Activated T-helper 2 cell treated with anti-CD3 and anti-CD28 coated beads, Interferon-gamma antibody, Interleukin-2, Interleukin-4, amounts not matched to agents 10 μg/mL and 5 μg/mL and 100 μg/mL, durations not matched to agents 14 hours and 24 hours and 36 hours (primary cell): ENCODE results near the gene ZNF428. TPM values are rescaled to one million over a fixed set of nuclear protein-coding genes. Genes with fewer than 3 reads are reported as not detected.

Source experiments
- DNase-seq: peaks from one replicate; pipeline ENCODE4 v3.0.0; 2021; ENCODE audit warnings: low spot score
- H3K27ac Mint-ChIP-seq: one replicate; pipeline ENCODE4 v1.8.0; 2021; ENCODE audit warnings: mixed read lengths
- H3K27me3 Mint-ChIP-seq: one replicate; pipeline ENCODE4 v1.8.0; 2021; ENCODE audit warnings: low read depth, mixed read lengths
- H3K36me3 Mint-ChIP-seq: one replicate; pipeline ENCODE4 v1.8.0; 2021; ENCODE audit warnings: low read depth, mixed read lengths
- H3K4me1 Mint-ChIP-seq: one replicate; pipeline ENCODE4 v1.8.0; 2021; ENCODE audit warnings: low read depth, mixed read lengths
- H3K4me3 Mint-ChIP-seq: one replicate; pipeline ENCODE4 v1.8.0; 2021; ENCODE audit warnings: low read depth, mild to moderate bottlenecking, moderate library complexity, mixed read lengths
- H3K9me3 Mint-ChIP-seq: one replicate; pipeline ENCODE4 v1.8.0; 2021; ENCODE audit warnings: mixed read lengths
- intact Hi-C: fragments of 100-400 bp; cut with micrococcal nuclease; formaldehyde crosslinking; loops from one replicate; pipeline ENCODE4 v1.15.1; 2023
- total RNA-seq: library from RNA; stranded (reverse); gene quantifications from 2 replicates; pipeline ENCODE4 v1.2.3, GENCODE V29; 2022

Gene ZNF428
- total RNA-seq, 1 donor from 2014 or later: 19.1 TPM

DNA sequence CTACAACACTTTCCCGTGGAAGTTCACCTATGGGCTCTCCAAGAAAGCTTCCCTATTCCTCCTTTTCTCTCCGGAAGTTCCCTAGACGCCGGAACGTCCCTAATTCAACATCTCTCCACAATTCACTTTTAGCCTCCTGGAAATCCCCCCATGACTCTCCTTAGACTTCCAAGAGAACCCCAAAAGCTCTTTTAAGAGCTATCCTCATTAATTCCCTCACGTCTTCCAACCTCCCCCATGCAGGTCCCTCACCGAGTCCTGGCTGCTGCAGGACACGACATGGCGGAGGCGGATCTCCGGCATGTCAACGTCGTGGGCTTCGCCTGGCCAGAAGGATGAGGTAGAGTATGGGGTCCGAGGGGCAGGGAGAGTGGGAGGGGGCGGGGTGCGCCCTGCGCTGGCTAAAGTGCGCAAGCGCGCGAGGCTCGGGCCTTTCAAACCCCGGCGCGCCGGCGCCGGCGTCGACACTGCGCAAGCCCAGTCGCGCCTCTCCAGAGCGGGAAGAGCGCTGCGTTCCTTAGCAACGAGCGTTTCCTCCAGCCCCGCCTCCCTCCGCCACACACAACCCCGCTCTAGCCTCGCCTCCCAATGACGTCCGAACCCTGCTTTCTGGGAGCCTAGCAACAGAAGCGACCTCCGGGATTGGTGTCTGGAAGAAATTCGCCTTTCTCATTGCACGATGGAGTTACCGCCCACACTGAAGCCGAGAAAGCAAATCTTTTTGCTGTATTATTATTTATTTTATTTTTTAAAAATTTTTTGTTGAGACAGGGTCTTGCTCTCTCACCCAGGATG lies 44.1 kb downstream of the ZNF428 start, which contains the start of the genes PINLYP and XRCC1:
Gene PINLYP, plus strand, starts transcription at position 646 of the 795 bp plus-strand sequence. CDS start 1,391 bp downstream, outside the sequence.
Gene XRCC1, minus strand, starts transcription at position 372 of the 795 bp plus-strand sequence. Its CDS starts 69 bp downstream, at position 303.
- H3K4me1 Mint-ChIP-seq: peaks cover 28% of the 10 kb centered on the region
- H3K9me3 Mint-ChIP-seq: no peaks in the 10 kb centered on the region
- H3K36me3 Mint-ChIP-seq: peaks cover 5% of the 10 kb centered on the region
- no peaks in the 10 kb centered on the region for H3K27me3 Mint-ChIP-seq
- H3K27ac Mint-ChIP-seq: peak within 1 kb of the TSS; percentile 90
- intact Hi-C loops: loop anchor here (1.0 to 5.0 kb wide), 3 partner anchors 21 to 113 kb away; partner anchors contain the start of genes IRGQ, ZNF428 and ZNF576
- H3K4me3 Mint-ChIP-seq: peak within 1 kb of the TSS; percentile 97
- DNase-seq: peak; percentile 95

DNA sequence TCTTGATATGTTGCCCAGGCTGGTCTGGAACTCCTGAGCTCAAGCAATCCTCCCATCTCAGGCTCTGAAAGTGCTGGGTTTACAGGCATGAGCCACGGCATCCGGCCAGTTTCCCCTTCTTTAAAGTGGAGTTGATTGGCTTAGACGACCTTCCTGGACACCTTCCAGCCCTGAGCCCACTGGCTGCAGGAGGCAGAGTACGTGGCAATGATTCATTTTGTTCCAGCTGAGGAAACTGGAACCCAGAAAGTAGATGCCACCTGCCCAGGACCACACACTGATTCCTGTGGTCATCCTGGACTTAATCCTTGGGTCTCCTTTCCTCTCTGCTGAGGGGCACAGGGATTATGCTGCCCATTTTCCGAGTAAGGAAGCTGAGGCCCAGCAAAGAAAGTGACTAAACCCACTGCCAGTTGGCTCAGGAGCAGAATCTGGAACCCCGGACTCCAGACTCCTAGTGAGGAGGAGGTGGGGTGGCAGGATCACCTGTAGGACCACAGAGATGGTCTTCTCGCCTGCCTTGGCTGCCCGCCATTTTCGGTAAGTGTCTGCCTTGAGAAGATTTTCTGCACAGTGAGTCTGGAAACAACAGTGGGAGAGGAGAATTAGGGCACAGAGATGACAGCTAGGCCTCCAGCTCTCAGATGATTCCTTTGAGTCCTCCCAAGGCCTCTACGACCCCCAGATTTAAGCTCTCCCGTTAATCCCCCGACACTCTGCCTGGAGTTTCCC lies 44.8 kb downstream of the ZNF428 start:
- Mint-ChIP-seq H3K27ac (peak overlapping the region; percentile 90), H3K27me3 (no peaks in the 10 kb centered on the region), H3K9me3 (no peaks in the 10 kb centered on the region), H3K4me3 (peak overlapping the region; percentile 97), H3K36me3 (peaks cover 5% of the 10 kb centered on the region), H3K4me1 (peaks cover 23% of the 10 kb centered on the region)
- no peak for DNase-seq
- intact Hi-C loops: loop anchor here (1.0 to 5.0 kb wide), 3 partner anchors 22 to 112 kb away; partner anchors contain the start of genes IRGQ, ZNF428 and ZNF576

DNA sequence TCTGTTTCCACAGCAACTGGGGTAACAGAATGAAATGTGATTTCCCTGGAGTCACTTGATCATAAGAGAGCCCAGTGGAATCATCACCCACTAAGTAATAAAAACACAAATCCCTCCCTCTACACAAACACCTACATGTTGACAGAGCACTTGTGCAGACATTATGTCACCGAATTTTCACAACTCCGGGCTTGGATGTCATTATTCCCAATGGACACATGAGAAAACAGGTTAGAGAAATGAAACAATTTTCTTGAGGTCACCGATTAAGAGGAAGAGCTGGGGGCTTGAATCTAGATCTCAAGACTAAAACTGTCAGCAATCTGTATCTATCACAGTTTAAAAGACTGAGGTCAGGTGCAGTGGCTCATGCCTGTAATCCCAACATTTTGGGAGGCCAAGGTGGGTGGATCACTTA lies 47.2 kb downstream of the ZNF428 start:
- Mint-ChIP-seq H3K36me3 (peaks cover 5% of the 10 kb centered on the region), H3K4me1 (peaks cover 18% of the 10 kb centered on the region), H3K27ac (peak overlapping the region; percentile 18), H3K9me3 (no peaks in the 10 kb centered on the region), H3K27me3 (no peaks in the 10 kb centered on the region), H3K4me3 (no peak overlapping the region)
- intact Hi-C loops: no loop called here
- DNase-seq: no peak

DNA sequence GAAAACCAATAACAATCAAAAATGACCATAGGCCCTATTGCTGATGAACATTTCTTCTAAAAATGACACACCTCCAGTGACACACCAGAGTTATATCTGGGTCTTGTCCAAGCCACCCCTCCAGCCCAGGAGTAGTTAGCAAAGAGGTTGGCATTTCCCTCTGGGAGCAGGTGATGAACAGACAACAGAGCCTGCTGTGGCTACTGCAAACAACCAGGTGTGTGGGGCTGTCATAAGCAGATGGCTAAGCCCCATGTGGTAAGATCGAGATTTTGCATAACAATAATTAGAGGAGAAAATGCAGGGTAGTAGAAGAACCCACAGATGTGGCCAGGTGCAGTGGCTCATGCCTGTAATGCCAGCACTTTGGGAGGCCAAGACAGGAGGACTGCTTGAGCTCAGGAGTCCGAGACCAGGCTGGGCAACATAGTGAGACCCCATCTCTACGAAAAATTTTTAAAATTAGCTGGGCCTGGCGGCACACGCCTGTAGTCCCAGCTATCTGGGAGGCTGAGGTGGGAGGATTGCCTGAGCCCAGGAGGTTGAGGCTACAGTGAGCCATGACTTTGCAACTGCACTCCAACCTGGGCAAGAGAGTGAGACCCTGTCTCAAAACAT lies 49.1 kb downstream of the ZNF428 start:
- H3K4me3 Mint-ChIP-seq: no peak overlapping the region
- H3K36me3 Mint-ChIP-seq: peaks cover 7% of the 10 kb centered on the region
- no peak overlapping the region for H3K27ac Mint-ChIP-seq
- H3K4me1 Mint-ChIP-seq: peaks cover 11% of the 10 kb centered on the region
- H3K27me3 Mint-ChIP-seq: no peaks in the 10 kb centered on the region
- no peak for DNase-seq
- intact Hi-C loops: no loop called here
- H3K9me3 Mint-ChIP-seq: no peaks in the 10 kb centered on the region

DNA sequence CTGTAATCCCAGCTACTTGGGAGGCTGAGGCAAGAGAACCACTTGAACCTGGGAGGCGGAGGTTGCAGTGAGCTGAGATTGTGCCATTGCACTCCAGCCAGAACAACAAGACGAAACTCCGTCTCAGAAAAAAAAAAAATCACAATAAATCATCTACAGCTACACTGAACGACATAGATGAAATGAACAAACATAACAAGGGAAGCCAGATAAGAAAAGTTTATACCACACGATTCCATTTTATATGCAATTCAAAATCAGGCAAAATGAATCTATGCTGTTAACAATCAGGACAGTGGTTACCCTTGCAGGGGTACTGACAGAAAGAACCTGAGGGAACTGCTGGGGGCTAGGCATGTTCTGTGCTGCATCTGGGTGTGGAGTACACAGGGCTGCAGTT lies 49.8 kb downstream of the ZNF428 start:
- Mint-ChIP-seq H3K9me3 (no peaks in the 10 kb centered on the region), H3K4me1 (peaks cover 9% of the 10 kb centered on the region), H3K4me3 (no peak overlapping the region), H3K36me3 (peaks cover 4% of the 10 kb centered on the region), H3K27ac (no peak overlapping the region), H3K27me3 (no peaks in the 10 kb centered on the region)
- no peak for DNase-seq
- intact Hi-C loops: no loop called here

DNA sequence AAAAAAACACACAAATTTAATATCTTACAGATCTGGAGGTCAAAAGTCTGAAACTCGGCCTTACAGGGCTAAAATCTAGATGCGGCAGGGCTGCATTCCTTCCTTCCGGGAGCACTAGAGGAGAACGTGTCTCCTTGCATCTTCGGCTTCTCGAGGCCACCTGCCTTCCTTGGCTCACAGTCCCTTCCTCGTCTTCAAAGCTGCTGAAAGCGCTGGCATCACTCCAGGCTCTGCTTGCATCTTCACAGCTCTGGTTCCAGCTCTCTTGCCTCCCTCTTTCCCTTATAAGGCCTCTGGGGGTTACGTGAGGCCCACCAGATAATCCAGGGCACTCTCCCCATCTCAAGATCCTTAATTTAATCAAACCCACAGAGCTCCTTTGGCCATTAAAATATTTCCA lies 54.6 kb downstream of the ZNF428 start:
- H3K4me1 Mint-ChIP-seq: peaks cover 32% of the 10 kb centered on the region

DNA sequence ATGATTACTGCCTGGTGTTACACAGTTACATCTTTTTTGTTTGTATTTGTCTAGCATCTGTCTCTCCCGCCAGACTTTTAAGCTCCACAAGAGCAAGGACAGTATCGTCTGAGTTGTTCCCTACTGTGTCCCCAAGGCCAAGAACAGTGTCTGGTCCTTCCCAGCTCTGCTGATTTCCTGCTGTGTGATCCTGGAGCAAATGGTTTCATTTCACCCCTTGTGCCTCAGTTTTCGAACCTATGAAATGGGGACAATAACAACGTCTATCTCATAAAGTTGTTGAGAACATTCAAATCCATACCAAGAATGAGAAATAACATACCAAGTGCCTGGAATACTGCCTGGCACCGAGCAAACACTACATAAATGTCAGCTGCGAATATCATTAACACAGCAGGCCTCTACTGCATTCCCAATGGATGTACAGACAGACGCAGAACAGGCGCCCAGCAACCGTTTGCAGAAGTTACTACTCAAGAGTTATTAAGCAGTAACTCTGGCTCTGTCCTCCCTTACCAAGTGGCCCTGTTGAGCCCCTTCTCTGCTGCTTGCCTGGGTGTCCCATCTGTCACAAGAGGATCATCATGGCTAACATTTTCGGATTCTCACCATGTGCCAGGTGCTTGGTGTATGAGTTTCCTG lies 55.5 kb downstream of the ZNF428 start:
- Mint-ChIP-seq H3K9me3 (no peaks in the 10 kb centered on the region), H3K27ac (peak overlapping the region; percentile 66), H3K27me3 (no peaks in the 10 kb centered on the region), H3K36me3 (peaks cover 33% of the 10 kb centered on the region), H3K4me1 (peaks cover 32% of the 10 kb centered on the region), H3K4me3 (no peak overlapping the region)
- no peak for DNase-seq
- intact Hi-C loops: no loop called here

More for the DNA sequence above, 54.6 kb downstream of the ZNF428 start:
- Mint-ChIP-seq H3K9me3 (no peaks in the 10 kb centered on the region), H3K27ac (no peak overlapping the region), H3K27me3 (no peaks in the 10 kb centered on the region), H3K4me3 (no peak overlapping the region), H3K36me3 (peaks cover 29% of the 10 kb centered on the region)
- intact Hi-C loops: no loop called here
- DNase-seq: no peak

DNA sequence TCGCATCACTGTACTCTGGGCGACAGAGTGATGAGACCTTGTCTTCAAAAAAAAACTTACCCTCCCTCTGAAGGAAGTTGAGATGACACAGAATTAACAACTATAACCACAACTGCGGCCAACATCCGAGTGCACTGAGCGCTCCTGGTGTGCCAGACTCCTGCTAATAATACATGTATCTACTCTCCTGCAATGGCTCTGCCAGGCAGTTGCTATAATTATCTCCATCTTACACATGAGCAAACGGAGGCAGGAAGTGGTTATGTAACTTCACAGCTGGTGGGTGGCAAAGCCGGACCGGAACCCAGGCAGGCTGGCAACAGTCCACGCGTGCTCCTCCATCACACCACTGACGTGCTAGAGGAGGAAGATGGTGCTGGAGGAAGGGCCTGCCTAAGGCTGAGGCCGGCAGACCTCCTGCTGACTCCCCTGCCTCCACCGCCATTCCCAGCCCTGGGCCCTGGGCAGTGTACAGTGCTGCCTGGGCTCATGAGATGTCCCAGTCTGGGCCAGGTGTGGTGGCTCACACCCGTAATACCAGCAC lies 56.7 kb downstream of the ZNF428 start:
- no peaks in the 10 kb centered on the region for H3K27me3 Mint-ChIP-seq
- H3K9me3 Mint-ChIP-seq: no peaks in the 10 kb centered on the region
- no peak overlapping the region for H3K4me3 Mint-ChIP-seq
- DNase-seq: peak; percentile 62
- intact Hi-C loops: no loop called here
- H3K27ac Mint-ChIP-seq: peak overlapping the region; percentile 66
- peaks cover 32% of the 10 kb centered on the region for H3K4me1 Mint-ChIP-seq
- H3K36me3 Mint-ChIP-seq: peaks cover 34% of the 10 kb centered on the region

DNA sequence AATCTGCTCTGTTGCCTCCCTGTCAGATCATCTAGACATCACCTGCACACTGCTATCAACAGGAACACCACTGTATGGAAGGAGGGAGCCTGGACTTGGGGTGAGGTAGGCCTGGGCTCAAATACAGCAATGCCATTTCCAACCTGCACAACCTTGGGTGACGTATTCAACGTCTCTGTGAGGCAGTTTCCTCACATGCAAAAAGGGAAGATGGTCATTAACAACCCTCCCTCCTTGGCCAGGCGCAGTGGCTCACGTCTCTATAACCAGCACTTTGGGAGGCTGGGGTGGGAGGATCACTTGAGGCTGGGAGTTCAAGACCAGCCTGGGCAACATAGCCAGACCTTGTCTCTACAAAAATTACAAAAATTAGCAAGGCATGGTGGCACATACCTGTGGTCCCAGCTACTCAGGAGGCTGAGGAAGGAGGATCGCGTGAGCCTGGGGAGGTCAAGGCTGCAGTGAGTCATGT lies 57.2 kb downstream of the ZNF428 start:
- no peaks in the 10 kb centered on the region for H3K9me3 Mint-ChIP-seq
- no peak for DNase-seq
- peak overlapping the region; percentile 0 for H3K4me3 Mint-ChIP-seq
- peaks cover 39% of the 10 kb centered on the region for H3K36me3 Mint-ChIP-seq
- intact Hi-C loops: no loop called here
- peaks cover 32% of the 10 kb centered on the region for H3K4me1 Mint-ChIP-seq
- peak overlapping the region; percentile 66 for H3K27ac Mint-ChIP-seq
- H3K27me3 Mint-ChIP-seq: no peaks in the 10 kb centered on the region

DNA sequence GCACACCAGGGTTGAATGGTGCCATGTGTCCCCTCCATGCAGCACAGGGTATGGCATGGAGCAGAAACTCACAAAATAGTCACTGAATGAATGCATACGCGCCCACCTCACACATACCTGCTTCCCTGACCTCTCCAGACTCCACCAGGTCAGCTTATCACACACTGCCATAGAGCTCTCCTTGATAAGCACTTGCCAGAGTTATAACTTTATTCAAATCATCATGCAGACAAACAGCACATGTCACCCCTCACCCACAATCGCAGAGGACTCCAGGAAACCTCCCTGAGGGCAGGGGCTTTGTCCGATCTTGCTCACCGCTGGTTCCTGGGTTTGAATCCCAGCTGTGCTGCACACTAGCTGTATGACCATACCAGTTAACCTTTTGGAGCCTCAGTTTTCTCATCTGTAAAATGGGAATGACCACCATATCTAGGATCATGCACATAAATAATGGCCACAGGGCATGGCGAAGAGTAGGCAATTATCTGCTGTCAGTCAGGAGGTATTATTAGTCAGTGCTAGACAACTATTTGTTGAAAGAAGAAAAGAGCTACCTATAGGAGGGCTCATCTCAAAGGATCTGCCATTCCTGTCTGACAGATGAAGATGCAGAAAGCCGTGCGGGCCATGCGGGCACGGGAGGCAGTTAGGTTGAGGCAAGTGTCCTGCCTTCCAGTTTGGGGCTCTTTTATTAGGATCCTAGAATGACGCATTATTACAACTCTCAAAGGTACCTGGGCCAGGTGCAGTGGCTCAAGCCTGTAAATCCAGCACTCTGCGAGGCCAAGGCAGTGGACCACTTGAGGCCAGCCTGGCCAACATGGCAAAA lies 58.1 kb downstream of the ZNF428 start:
- H3K4me1 Mint-ChIP-seq: peaks cover 30% of the 10 kb centered on the region
- peaks cover 36% of the 10 kb centered on the region for H3K36me3 Mint-ChIP-seq
- DNase-seq: no peak
- H3K27ac Mint-ChIP-seq: peak overlapping the region; percentile 66
- intact Hi-C loops: no loop called here
- no peaks in the 10 kb centered on the region for H3K27me3 Mint-ChIP-seq
- no peak overlapping the region for H3K4me3 Mint-ChIP-seq
- H3K9me3 Mint-ChIP-seq: no peaks in the 10 kb centered on the region

DNA sequence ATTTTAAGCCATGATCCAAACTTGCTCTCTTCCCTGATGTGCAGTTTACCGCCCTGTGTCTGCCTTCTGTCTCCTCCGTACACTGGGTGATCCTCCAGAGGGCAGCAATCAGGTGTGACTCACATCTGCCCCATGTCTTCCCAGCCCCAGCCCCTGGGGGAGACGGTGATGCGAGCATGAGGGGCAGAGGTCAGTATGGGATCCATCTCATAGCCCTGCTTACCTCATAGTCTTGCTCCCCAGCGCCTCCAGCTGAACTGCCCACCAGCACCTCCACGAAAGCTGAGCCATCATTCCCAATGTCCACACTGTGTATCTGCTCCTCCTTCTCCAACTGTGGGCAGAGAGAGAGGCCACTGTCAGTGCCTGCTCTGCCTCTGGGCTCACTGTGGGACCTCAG lies 58.7 kb downstream of the ZNF428 start:
- peaks cover 36% of the 10 kb centered on the region for H3K36me3 Mint-ChIP-seq
- H3K9me3 Mint-ChIP-seq: no peaks in the 10 kb centered on the region
- no peak overlapping the region for H3K4me3 Mint-ChIP-seq
- DNase-seq: no peak
- H3K4me1 Mint-ChIP-seq: peaks cover 30% of the 10 kb centered on the region
- peak overlapping the region; percentile 25 for H3K27ac Mint-ChIP-seq
- intact Hi-C loops: no loop called here
- H3K27me3 Mint-ChIP-seq: no peaks in the 10 kb centered on the region
